GM21737 (cell line): Measurements from ENCODE around the gene USF1.
"Not testable (repeated sequence)": the region's sequence is repeated elsewhere in the genome, so short reads cannot be mapped to it uniquely, and the experiment has no call there.

Experiments used
- ATAC-seq: cut with Tn5 transposase; IDR thresholded peaks from one replicate; pipeline ENCODE4 v1.9.1; 2021; ENCODE audit warnings: mild to moderate bottlenecking, moderate library complexity; ENCODE audit not compliant: unreplicated experiment

The USF1 gene

DNA sequence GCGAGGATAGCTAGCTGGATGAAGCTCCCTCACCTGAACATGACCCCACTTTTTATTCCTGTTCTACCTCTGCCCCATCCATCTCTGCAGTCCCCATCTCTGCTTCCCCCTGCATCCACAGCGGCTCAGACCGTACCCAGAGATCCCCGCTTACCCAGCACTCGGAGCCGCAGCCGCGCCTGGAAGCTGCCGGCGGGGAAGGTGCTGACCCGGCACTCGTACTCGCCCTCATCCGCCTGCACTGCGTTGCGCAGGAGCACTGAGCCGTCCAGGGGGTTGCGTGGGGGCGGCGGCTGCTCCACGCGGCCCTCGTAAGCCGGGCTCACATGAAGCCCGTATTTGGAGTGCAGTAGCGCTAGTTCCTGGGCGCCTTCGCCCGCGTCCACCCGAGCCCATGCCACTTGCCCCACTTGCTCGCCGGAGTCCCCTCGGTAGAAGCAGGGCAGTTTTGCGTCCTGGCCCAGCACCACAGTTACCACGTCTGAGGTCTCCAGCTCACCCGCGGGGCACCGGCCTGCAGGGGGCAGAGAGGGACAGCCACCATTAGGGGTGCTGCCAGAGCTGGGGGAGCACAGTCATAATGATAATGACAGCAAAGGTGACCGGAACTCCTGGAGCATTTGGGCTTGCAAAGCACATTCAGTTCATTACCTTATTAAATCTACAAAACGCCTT, 33.8 kb upstream of the USF1 start:
- no peak for ATAC-seq

- ATAC-seq: no peak
Measured at GRCh38 chr1:161077426-161077825, 31.6 kb upstream of the USF1 start.

DNA sequence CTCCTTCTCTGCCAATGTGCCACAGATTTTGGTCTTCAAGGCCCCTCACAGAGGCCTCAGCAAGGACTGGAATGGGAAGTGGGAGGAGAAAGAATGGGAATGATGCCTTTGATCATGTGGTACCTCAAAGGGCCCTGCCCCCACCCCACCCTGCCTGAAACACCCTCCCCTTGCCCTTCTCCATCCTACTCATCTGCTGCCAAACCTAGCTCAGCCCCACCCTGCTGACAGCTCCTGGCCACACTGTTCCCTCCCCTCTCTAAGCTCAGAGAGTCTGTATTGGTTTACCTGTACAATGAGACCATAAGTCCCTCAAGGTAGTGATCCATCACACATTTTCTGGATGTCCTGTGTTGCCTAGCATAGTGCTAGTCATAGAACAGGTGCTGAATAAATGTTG, 30.6 kb upstream of the USF1 start:
- ATAC-seq: no peak

GRCh38 chr1:161074676-161075368, 29.0 kb upstream of the USF1 start:
- ATAC-seq: no peak

DNA sequence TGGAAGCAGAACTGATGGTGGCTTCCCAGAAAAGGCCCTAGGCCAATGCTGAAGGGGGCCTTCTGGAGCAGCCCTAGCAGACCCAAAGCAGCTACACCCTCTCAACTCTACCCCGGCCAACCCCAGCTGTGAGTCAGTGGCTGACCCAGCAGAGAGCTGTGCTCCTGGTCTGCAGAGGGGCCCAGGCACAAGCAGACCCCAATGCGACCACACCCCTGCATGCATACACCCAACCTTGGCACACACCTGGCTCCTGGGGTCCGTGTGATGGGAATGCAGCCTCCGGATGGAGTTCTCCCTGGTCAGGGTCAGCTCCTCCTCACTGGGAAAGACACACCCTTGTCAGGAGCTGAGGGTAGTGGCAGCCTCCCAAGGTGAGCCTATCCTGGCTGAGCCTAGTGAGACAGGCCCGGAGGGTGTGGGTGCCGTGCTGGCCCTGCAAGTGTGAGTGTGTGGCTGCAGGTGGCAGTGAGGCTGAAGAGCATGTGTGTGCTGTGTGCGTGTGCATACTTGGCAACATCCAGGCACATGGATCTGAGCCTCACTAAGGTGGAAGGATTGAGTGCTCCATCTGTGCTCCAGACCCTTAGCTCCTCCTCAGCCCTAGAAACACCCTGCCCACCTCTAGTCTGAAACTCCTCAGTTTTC, 27.8 kb upstream of the USF1 start:
- ATAC-seq: no peak

DNA sequence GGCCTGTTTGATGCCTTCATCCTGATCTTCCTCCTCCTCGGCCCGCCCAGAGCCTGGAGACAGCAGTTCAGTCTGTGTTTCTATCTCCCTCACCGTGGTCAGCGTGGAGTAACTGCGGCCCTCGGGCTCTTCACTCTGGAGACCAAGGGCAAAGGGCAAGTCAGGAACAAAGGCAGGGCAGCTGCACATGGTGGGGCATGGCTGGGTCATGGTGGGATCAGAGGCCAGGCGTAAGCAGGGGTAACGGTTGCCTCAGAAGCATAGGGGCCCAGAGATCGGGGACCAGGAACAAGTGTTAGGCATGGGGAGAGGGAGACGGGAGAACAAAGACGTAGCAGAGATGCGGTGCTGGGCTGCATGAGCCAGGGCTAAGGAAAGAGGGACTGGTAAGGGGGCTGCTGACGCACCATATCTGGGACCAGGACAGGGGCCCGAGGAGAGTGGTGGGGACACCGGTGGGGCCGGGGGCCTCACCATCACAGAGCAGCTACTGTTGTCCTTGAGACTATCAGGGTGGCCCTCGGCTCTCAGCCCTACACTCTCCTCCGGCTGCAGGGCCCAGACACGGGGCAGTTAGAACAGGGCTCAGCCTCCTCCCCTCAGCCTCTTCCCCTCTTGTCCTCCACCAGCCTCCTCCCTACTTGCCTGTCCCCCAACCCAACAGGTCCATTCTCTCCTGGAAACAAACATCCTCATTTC, 27.1 kb upstream of the USF1 start:
- ATAC-seq: no peak

DNA sequence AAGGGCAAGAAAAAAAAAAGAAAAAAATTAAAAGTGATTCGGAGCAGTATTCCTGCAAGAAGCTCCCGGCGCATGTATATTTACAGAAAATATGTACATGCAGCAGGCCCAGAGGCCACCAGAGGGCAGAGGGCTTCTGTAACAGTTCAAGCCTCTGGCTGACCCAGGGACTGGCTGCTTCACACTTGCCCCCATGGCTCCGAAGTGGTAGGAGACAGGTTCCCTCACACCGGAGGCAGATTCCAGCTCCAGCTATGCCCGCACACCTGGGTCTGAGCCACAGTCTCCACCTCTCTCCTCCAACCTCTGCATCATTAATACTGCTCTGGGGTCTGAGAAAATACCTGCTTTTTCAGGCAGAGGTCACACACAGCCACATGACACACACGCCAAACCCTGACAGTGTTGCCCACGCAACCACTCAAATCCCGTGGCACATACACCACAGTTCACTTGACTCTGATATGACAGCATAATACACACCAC, 26.2 kb upstream of the USF1 start:
- no peak for ATAC-seq

GRCh38 chr1:161070761-161071160, 25.0 kb upstream of the USF1 start:
- ATAC-seq: no peak

DNA sequence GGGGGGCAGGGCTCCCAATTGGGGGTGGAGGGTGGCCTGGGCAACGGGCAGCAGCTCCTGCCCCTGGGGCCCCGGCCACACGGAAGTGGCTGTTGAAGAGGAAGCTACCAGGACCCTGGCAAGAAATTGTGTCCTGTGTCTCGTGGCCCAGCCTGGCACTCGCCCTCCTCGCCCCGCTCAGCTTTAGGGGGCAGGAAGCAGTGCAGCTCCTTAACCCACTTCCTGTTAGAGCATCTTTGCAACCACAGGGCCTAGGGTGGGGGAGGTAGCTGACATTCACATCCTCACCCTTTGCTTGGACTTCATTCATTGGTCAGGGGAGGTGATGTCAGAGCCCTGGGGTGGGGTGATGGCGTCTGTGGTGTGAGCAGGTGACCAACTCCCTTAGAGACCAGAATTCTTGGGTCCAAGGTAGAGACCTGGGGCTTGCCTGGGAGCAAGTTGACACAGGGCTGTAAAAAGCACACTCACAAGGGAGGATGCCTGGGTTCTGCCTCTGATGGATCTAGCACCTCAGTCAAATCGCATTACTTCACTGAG, 24.0 kb upstream of the USF1 start, which contains the start of gene ARHGAP30:
Gene ARHGAP30 (minus strand): TSS at position 161 of the 540 bp plus-strand sequence. CDS start 267 bp downstream, outside the sequence.
- peak; percentile 81 for ATAC-seq

DNA sequence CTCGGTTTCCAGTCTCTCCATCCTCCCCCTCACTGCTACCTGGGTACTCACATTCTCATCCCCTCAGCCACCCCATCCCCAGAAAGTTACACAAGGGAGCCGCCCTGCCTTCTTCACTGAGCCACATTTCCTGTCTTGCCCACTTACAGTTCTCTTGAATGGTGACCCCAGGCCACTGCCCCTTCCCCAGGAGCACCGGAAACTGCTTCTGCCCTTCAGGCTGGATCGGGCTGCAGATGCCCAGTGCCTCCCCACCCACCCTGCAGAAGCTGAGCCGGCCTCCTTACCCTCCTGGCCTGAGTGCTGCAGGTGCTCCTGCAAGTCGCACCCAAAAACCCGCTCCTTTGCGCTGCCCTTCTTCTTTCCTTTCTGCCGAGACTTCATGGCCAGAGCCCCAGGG, 23.5 kb upstream of the USF1 start:
- peak; percentile 3 for ATAC-seq

- ATAC-seq: peak; percentile 51
Measured at GRCh38 chr1:161068306-161069234, 22.8 kb upstream of the USF1 start.

DNA sequence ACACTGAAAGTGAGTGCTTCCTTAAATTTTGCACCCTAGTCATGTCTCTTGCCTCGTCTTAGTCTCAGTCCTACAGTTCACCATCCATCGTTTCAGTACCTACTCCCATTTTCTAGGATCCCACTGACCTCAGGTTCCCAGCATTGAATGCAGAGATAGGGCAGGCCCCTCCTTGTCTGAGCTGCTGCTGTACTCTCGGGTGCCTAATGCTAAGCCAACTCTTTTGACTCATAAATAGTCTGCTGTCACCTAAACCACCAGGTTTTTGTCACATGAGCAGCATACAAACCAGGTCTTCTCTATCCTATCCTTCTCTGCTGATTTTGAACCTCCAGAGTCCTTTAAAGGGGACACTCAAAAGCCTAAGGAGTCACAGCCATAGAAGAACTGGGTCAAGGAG, 20.9 kb upstream of the USF1 start:
- no peak for ATAC-seq

DNA sequence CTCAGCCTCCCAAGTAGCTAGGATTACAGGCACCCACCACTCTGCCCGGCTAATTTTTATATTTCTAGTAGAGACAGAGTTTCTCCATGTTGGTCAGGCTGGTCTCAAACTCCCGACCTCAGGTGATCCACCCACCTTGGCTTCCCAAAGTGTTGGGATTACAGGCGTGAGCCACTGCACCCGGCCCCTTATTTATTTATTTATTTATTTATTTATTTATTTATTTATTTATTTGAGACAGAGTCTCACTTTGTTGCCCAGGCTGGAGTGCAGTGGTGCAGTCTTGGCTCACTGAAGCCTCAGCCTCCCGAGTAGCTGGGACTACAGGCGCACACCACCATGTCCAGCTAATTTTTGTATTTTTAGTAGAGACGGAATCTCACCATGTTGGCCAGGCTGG, 19.9 kb upstream of the USF1 start:
- ATAC-seq: not testable (repeated sequence)

DNA sequence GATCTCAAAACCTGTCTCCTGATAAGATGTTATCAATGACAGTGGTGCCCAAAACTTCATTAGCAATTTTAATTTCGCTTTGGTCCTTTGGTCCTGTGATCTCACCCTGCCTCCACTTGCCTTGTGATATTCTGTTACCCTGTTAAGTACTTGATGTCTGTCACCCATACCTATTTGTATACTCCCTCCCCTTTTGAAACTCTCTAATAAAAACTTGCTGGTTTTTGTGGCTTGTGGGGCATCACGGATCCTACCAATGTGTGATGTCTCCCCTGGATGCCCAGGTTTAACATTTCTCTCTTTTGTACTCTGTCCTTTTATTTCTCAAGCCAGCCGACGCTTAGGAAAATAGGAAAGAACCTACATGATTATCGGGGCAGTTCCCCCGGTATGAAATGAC, 18.2 kb upstream of the USF1 start:
- not testable (repeated sequence) for ATAC-seq

DNA sequence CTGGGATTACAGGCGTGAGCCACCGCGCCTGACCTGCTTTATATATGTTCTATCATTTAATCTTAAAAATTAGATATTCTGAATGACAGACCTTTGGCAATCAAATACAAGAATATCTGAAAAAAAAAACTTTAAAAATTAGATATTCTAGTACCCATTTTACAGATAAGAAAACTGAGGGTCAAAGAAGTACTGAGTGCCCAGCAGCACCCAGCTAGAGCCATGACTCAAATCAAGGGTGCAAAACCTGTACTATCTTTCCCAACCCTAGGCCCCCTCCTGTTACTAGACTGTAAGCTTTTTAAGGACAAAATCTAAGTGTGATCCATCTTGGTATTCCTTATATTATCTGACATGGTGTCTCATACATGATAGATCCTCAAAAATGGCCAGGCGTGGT, 15.6 kb upstream of the USF1 start:
- no peak for ATAC-seq

- no peak for ATAC-seq
Measured at GRCh38 chr1:161059293-161059692, 13.5 kb upstream of the USF1 start.

GRCh38 chr1:161054805-161055204, 9.0 kb upstream of the USF1 start:
- no peak for ATAC-seq

GRCh38 chr1:161054232-161054631, 8.5 kb upstream of the USF1 start:
- ATAC-seq: no peak

DNA sequence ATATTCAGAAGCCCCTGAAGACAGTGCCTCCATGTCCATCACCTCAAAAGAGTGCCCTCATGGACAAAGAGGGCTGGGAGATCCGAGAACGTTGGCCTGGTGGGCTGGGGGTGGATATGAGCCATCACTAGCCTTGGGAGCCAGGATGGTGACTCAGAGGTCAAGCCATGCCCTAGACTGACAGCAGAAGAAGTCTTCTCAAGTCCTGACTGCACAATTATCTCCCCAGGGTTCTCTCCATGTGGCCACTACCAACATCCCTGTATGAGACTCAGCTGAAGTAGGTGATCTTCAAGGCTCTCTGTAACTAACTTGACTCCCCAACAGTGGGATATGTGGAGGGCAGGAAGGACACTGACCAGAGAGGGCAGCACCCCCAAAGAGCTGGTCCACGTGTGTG, 7.1 kb upstream of the USF1 start:
- ATAC-seq: no peak

- ATAC-seq: no peak
Measured at GRCh38 chr1:161051219-161051618, 5.4 kb upstream of the USF1 start.
